Measurements from ENCODE around the gene KIR2DL1. TPM values are rescaled to one million over a fixed set of nuclear protein-coding genes. Genes with fewer than 3 reads are reported as not detected.
"Not testable (repeated sequence)": the region's sequence is repeated elsewhere in the genome, so short reads cannot be mapped to it uniquely, and the experiment has no call there.

Gene KIR2DL1
- total and polyA plus RNA-seq, 12 donors = 0.04 to 0.16 TPM; not detected in 10

DNA sequence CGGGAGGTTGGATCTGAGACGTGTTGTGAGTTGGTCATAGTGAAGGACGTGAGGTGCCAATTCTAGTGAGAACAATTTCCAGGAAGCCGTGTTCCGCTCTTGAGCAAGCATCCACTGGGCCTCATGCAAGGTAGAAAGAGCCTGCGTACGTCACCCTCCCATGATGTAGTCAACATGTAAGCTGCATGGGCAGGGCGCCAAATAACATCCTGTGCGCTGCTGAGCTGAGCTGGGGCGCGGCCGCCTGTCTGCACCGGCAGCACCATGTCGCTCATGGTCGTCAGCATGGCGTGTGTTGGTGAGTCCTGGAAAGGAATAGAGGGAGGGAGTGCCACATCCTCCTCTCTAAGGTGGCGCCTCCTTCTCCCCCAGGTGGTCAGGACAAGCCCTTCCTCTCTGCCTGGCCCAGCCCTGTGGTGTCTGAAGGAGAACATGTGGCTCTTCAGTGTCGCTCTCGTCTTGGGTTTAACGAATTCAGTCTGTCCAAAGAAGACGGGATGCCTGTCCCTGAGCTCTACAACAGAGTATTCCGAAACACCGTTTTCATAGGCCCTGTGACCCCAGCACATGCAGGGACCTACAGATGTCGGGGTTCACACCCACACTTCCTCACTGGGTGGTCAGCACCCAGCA is 16.6 kb downstream of the KIR2DL1 start:
- DNase-seq; H3K9me3 ChIP-seq; H3K4me3 ChIP-seq; H3K4me1 ChIP-seq; H3K36me3 ChIP-seq; intact Hi-C loops (cut with DNase I); H3K27ac ChIP-seq; ATAC-seq: not testable (repeated sequence)
- peaks cover 0 to 13% (median 4%) of the 10 kb centered on the region in 7 donors for H3K27me3 ChIP-seq
- WGBS, 2 donors = 84% methylated on average over 24 of the region's 24 CpGs

DNA sequence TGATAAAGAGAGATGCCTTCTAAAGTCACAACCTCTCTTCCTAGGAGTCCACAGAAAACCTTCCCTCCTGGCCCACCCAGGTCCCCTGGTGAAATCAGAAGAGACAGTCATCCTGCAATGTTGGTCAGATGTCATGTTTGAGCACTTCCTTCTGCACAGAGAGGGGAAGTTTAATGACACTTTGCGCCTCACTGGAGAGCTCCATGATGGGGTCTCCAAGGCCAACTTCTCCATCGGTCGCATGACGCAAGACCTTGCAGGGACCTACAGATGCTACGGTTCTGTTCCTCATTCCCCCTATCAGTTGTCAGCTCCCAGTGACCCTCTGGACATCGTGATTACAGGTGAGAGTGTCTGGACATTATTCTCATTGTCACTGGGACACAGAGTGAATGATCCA is 18.6 kb downstream of the KIR2DL1 start:
- ATAC-seq; H3K27ac ChIP-seq; DNase-seq; H3K9me3 ChIP-seq; H3K4me3 ChIP-seq; H3K4me1 ChIP-seq; intact Hi-C loops (cut with DNase I); H3K36me3 ChIP-seq: not testable (repeated sequence)
- WGBS, 2 donors = 76 to 79% methylated on average over 6 of the region's 6 CpGs
- H3K27me3 ChIP-seq = peaks cover 0 to 13% (median 4%) of the 10 kb centered on the region in 7 donors

DNA sequence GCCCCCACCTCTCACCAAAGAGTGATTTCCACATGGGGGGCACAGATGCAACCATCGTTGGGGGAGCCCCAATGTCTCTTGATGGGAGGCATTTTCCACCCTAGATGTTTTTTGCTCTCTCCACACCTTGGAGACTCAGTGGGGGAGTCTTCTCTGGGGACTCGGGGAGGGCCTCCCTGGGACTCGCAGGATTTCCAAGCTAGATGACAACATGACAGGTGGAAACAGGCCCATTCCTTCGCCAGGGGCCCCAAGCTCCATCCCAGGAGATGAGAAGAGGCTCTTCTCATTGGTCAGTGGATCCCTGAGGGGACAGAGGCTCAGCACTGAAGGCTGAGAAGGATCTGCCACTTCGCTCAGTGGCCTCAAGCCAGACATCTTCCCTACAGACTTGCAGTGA is 21.1 kb downstream of the KIR2DL1 start:
- ATAC-seq (no peak), DNase-seq (no peak)
- intact Hi-C loops (cut with DNase I) = no loop called here
- Histone ChIP-seq H3K4me1 (peaks cover 0 to 16% (median 0%) of the 10 kb centered on the region in 9 donors), H3K27ac (no peak overlapping the region), H3K36me3 (no peaks in the 10 kb centered on the region), H3K4me3 (no peak overlapping the region), H3K9me3 (no peaks in the 10 kb centered on the region), H3K27me3 (peaks cover 0 to 13% (median 4%) of the 10 kb centered on the region in 7 donors)
- WGBS, 2 donors = 52 to 66% methylated on average over 5 of the region's 5 CpGs
- TF ChIP-seq, protein P1, sequence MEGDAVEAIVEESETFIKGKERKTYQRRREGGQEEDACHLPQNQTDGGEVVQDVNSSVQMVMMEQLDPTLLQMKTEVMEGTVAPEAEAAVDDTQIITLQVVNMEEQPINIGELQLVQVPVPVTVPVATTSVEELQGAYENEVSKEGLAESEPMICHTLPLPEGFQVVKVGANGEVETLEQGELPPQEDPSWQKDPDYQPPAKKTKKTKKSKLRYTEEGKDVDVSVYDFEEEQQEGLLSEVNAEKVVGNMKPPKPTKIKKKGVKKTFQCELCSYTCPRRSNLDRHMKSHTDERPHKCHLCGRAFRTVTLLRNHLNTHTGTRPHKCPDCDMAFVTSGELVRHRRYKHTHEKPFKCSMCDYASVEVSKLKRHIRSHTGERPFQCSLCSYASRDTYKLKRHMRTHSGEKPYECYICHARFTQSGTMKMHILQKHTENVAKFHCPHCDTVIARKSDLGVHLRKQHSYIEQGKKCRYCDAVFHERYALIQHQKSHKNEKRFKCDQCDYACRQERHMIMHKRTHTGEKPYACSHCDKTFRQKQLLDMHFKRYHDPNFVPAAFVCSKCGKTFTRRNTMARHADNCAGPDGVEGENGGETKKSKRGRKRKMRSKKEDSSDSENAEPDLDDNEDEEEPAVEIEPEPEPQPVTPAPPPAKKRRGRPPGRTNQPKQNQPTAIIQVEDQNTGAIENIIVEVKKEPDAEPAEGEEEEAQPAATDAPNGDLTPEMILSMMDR (IDR thresholded peaks at IDR 0.05) = no peak

DNA sequence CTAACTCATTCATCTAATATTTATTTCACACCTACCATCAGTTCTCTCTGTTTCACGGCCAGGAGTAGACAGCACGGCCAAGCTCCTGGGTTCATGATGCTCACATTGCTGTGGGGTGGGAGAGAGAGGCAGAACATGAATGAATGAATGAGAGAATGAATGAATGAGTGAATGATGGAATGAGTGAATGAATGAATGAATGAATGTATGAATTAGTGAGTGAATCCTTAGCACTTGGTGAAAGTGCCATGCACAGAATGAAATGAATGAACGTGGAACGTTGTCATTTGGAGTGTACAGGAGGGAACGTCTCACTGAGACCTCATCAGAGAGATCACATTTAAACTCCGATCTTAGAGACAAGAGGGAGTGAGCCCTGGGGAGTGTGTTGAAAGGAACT is 21.9 kb downstream of the KIR2DL1 start:
- H3K27me3 ChIP-seq = peaks cover 0 to 12% (median 0%) of the 10 kb centered on the region in 7 donors
- no peaks in the 10 kb centered on the region for H3K9me3 ChIP-seq
- no peak for DNase-seq
- WGBS, 2 donors = 70 to 76% methylated on average over 6 of the region's 6 CpGs
- intact Hi-C loops (cut with DNase I) = no loop called here
- no peak for ATAC-seq
- H3K4me1 ChIP-seq = peaks cover 0 to 24% (median 0%) of the 10 kb centered on the region in 9 donors
- no peak overlapping the region for H3K4me3 ChIP-seq
- TF ChIP-seq, protein P1 (IDR thresholded peaks at IDR 0.05) = no peak
- no peaks in the 10 kb centered on the region for H3K36me3 ChIP-seq
- no peak overlapping the region for H3K27ac ChIP-seq

DNA sequence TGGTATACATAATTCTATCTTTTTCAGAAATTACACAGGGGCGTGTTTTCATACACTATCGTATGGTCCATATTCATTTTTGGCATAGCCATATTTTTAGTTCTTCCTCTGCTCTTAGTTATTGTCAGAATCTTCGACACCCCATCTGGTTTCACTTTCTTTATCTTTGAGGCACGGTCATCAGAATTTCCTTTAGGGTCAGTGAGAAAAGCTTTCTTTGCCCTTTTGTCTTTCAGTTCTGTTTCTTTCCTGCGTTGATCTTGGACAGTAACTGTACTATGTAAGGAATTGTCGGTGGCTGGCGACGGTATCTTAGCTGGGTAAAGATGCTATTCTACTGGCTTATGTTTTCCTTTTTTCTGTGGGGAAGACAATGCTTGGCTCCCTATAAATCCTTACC is 23.2 kb downstream of the KIR2DL1 start:
- TF ChIP-seq, protein P1 (IDR thresholded peaks at IDR 0.05) = no peak

More for the DNA sequence above, 23.2 kb downstream of the KIR2DL1 start:
- DNase-seq = no peak
- WGBS, 2 donors = 32 to 54% methylated on average over 8 of the region's 8 CpGs
- peak overlapping the region in 8 of 10 donors; percentile 12 to 48 (median 36) for H3K4me3 ChIP-seq
- peak overlapping the region in 6 of 10 donors; percentile 20 to 75 (median 38) for H3K27ac ChIP-seq
- intact Hi-C loops (cut with DNase I) = no loop called here
- H3K27me3 ChIP-seq = peaks cover 0 to 6% (median 0%) of the 10 kb centered on the region in 7 donors
- H3K36me3 ChIP-seq = no peaks in the 10 kb centered on the region
- H3K9me3 ChIP-seq = no peaks in the 10 kb centered on the region
- peaks cover 0 to 25% (median 0%) of the 10 kb centered on the region in 9 donors for H3K4me1 ChIP-seq
- peak in 1 of 8 donors; percentile 40 for ATAC-seq

All from heart right ventricle (tissue), 16 donors.